ENCODE results near the gene GPSM1. TPM values are rescaled to one million over a fixed set of nuclear protein-coding genes. Genes with fewer than 3 reads are reported as not detected.
"Not testable (repeated sequence)": the region's sequence is repeated elsewhere in the genome, so short reads cannot be mapped to it uniquely, and the experiment has no call there.

Gene GPSM1
- total RNA-seq, 1 experiment from 2014 or later: 6.6 TPM

DNA sequence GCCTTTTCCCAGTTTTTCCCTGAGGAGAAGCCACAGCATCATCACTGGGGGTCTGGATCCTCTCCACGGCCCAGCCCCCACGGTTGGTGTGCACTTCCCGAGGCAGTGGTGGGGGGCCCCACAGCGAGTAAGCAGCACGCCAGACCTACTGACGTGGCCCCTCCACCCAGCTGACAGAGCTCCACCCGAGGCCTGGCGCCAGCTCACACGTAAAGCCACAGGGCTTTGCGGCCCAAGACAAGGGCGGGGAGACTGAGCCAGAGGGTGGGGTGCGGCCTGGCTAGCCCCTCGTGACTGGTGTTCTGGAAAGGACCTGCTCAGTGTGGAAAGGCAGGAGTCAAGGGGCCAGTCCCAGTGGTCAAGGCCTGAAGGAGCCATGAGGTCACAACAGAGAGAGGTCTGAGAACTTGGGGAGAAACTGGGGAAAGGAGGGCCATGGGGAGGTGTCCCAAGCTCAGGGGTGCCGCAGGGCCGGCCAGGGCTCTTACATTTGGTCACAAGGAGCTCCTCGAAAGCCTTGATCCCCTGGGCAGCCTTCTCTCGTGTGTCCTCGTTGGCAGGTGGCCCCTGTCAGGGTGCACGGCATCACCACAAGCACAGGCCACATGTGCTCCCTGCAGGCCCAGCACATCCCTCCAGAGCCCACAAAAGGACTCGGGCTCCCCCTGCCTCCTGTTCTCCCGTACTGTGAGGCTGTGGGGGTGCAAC lies 67.1 kb downstream of the GPSM1 start:
- DNase-seq (ENCODE audit: low read depth): no peak

DNA sequence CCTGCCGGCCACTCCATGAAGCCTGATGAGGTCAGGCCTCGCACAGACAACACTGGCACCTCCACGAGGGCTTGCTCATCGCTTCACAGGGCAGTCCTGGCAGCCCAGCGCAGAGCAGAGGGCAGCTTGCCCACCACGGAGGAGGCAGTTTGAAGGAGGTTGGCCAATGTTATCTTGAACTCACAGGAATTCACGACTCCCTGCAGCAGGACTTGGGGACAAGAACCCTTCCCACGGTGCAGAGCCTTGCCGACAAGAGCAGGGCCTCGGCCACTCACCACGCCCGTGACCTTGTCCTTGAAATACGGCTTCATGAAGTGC lies 67.6 kb downstream of the GPSM1 start:
- no peak for DNase-seq (ENCODE audit: low read depth)

DNA sequence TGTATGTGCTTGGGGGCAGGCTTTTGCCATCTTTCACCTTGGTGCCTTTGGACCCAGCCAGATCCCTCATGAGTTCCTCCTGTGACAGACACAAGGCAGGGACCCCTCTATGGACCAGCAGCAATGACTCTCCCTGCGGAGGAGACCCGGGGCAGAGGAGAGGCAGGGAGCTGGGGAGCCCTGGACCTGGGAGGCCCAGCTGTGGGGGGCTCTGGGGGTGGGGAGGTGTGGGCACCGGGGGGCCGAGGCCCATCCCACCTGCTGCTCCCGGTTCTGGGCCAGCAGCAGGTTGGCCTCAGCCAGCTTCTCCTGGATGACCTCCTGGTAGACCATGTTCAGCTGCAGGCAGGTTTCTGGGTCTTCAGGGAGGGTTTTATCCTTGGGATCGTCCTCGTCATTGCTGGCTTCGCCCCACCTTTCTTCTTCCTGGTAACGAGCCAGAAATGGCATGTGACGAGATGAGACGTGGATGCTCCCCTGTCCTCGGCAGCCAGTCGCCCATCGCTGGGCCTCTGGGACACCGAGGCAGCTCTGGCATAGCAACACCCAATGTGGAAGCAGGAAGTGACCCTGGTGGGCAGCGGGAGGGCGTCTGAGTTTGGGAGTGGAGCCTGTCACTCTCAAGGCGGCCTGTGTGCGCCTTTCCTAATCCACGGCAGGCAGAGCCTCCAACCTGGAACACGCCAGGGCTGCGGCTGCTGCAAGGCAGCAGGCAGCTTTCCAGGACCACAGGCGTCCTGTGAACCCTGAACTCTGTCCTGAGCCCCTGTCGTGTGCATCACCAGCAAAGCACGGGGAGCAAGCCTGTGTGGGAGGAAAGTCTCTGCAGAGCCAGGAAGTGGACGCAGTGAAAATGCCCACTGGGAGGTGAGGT lies 68.2 kb downstream of the GPSM1 start:
- DNase-seq (ENCODE audit: low read depth): no peak

DNA sequence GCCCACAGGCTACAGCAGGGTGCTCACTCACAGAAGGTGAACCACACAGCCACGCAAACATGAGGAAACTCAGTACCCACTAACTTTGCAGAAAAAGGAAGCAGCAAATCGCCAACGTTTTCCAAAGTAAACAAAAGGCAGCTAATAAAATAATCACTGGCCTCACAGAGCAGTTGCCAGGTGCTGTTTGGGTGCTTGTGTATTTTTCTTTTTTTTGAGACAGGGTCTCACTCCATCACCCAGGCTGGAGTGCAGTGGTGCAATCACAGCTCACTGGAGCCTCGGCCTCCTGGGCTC lies 68.8 kb downstream of the GPSM1 start:
- no peak for DNase-seq (ENCODE audit: low read depth)

DNA sequence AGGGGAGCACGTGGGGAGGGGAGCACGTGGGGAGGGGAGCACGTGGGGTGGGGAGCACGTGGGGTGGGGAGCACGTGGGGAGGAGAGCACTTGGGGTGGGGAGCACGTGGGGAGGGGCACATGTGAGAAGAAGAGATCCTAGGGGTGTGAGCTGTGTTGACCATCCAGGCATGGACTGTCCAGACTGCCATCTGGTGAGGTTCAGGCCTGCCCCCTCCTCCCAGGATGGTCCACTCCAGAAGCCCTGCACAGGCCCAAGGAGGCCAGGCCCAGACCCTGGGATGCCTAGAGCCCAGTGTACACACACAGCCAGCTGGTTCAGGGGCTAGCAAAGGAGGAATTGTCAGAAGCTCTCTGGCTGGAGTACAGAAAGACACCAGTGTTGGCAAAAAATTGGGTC lies 70.3 kb downstream of the GPSM1 start:
- DNase-seq (ENCODE audit: low read depth): no peak

DNA sequence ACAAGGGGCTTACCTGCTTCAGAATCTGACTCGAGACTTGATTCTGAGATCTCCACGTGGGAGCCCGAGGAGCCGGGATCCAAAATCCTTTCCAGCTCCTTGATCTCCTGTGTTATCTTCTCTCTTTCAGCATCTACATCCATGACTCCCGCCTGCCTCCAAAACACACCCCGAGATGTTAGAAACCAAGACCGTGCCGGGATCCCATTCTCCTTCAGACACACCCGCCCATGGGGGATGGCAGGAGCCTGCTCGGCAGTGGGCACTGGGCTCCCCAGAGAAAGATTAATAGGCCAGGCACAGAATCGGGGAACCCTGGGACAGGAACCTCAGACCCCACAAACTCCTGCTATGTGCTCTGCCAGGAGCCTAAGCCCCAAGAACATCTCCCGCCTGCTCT lies 70.9 kb downstream of the GPSM1 start:
- no peak for DNase-seq (ENCODE audit: low read depth)

DNA sequence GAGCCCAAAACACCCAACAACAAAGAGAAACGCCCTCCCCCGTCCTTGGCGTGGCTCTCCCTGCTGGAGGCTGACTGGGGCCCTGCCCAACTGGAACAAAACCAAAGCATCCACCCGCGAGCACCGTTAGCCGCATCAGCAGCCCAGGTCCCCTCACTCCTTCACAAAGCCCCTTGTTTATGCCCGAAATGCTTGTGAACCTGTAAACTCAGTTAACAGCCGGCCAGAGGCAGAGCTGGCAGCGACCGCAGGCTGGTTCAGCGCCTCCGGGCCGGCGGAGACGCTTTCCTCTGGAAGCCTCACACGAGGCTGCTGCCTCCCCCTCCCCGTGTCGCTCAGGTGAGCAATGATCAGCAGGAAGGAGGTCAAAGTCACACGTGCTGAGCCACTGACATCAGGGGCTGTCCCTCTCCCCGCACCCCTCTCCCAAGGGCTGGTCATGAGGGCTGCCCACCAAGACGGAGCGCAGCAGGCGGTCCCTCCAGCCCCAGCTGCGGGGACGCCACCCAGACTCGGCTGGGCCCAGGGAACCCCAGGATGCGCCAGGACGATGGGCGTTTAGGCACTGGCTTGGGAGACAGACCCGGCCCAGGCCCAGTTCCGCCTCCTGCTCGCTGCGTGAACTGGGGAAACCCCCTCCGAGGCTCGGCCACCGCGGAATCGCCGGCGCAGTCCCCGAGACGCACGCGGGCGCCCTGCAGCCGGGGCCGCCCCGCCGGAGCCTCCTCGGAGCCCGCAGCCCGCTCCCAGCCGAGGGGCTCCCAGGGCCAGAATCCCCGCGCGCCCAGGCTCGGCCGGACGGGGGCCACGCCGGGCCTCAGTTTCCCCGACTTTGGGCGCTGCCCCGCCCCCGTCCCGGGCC lies 72.1 kb downstream of the GPSM1 start:
- no peak for DNase-seq (ENCODE audit: low read depth)

DNA sequence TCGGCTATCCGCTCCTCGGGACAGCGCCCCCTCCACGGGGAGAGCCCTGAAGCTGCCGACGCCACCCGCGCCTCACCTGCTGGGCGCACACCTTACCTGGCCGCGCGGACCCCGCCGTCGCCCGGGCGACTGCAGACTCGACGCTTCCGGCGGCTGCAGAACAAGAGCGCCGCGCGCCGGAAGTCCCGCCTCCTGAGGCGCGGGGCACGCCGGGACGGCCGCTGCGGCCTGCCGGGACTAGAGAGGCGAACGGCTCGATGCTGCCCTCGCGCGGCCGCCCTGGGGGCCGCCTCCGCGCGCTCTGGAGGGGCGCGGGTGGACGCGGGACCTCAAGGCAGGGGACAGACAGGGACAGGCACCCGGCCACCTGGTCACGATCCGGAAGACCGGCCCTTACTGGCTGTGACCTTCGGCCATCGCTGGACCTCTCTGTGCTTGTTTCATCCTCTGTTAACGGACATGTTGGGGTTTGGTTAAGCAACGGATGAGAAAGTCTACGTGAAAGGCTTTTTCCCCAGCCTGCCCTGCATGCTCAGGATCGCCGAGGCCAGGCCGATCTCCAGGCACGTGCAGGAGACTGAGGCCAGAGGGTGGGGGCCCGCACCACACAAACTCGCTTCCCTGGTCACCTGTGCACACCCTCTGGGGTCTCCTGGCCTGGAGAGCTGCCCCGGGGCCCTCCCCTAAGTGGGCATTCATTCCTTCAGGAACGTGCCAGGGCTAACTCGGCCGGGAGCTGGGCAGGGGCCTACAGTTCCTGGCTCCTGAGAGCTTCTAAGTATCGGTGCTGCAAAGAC lies 72.9 kb downstream of the GPSM1 start, which contains the start of gene SNAPC4:
SNAPC4 (minus strand) TSS at position 133 of the 797 bp plus-strand sequence. CDS start 1,742 bp downstream, outside the sequence.
- DNase-seq (ENCODE audit: low read depth): peak; percentile 79

DNA sequence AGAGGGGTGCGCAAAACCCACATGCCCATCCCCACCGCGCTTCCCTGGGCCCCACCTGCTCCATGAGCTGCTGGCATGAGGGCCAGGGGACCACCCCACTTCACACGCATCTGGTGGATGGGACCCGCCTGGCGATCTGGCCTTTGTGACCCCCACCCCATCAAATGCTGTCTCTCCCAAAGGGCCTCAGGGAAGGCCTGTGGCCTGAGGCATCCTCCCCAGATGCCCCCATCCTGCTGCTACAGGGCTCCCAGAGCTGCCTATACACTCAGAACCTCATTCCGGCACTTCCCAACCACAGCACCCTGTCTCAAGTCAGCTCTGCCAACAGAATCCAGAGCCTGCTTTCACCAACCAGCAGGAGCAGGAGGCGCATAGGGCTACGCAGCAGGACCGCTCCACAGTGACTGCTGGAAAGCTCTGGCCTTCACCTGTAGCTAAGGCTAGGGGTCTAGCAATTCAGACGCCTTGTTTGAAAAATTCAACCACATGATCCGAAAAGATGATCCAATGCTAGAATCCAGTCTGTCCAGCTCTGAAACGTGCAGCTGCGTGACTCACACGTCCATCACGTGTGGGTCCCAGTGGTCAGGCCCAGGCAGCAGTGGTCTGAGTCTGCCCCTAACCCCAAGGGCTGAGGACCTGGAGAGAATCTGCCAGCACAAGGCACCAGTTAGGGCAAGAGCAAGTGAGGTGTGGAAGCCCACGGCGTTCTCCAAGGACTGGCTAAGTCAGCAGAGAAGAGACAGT lies 74.0 kb downstream of the GPSM1 start:
- DNase-seq (ENCODE audit: low read depth): peak; percentile 14

DNA sequence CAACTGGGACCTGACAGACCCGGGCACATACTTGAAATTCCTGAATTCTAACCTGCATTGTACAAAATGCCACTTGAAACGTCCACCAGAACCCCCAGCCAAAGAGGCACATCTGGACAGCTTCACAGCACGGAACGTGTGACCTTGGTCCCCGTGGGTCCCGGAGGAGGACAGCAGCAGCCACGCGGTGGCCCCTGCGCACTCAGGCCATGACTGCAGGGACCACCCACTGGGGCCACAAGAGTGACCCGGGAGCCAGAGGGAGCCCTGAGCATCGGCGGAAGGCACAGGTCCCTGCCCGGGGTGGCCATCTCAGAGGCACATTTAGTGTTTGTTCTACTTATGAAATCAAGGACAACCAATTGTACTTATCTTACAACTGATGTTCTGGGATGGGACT lies 74.7 kb downstream of the GPSM1 start:
- DNase-seq (ENCODE audit: low read depth): no peak

DNA sequence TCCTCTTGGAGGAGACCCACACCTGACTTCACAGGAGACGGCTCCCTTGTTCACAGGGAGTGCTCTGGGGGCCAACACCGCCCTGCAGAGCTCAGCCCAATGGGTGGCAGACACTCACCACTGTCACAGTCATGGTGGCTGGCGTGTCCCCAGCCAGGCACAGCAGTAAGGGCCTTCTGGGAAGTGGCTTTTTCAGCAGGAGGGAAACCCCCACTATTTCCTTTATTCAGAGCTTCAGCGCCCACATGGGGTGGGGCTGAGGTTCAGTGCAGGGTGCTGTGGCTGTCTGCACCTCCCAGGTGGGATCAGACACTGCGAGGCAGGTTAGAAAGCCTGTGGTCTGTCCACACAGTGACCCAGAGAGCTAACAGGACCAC lies 76.2 kb downstream of the GPSM1 start:
- no peak for DNase-seq (ENCODE audit: low read depth)

DNA sequence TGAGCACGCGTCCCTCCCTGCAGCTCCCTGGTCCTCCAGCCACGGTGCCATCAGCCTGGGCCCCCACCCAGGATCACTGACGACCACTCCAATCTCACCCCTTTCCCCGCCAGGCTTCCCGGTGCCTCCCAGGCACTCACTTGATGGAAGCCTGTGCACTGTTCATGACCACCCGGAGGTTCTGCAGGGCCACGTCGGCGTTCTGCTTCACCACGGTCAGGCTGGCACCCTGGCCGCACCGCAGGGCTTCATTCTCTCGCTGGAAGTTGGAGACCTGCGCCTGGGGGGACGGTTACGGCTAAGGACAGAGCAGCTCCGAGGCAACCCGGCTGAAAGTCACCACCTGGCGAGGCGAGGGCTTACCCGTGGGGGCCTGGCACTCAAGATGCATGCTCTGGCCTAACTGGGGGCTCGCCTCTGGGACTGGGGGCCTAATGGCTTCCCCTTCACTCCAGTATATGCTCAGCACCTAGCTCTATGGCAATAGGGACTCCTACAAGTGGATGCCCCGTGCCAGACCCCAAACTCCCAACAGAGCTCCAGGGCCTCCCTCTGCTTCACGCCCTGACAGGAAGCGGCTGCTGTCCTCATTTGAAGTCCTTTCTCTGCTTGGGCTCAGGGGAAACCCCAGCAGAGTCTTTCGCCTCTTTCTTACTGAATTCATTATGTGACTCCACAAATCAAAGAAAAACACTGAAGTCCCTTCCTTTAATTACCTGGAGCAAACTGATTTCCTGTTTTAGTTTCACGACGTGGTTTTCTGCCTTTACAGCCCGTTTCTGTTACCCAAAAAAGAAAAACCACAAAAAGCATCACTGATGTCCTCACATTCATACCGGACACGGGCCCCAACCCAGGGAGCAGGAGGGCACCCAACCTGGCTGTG lies 76.8 kb downstream of the GPSM1 start:
- DNase-seq (ENCODE audit: low read depth): no peak

DNA sequence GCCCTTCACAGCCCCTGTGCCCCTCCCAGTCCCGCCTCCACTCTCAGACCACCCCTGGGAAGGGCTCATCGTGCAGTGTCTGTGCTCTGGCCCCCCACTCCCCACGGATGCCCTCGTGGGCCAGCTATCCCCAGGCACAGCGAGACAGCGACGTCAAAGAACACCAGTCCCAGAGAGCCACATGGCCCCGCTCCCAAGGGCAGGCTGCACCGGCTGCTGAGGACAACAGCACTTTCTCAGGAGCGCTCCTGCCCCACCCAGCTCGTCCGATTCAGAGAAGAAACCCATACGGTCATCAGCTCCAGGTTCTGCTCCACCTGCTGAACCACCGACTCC lies 77.4 kb downstream of the GPSM1 start:
- no peak for DNase-seq (ENCODE audit: low read depth)

DNA sequence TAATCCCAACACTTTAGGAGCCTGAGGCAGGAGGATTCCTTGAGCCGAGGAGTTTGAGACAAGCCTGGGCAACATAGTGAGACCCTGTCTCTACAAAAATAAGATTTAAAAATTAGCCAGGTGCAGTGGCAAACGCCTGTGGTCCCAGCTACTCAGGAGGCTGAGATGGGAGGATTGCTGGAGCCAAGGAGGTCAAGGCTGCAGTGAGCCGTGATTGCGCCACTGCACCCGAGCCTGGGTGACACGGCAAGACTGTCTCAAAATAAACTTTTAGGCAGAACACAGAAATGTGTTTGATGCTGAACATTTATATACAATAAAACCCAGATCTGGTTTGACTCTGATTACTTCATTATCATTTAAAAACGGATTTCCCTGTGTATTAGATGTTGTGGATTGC lies 78.1 kb downstream of the GPSM1 start:
- no peak for DNase-seq (ENCODE audit: low read depth)

DNA sequence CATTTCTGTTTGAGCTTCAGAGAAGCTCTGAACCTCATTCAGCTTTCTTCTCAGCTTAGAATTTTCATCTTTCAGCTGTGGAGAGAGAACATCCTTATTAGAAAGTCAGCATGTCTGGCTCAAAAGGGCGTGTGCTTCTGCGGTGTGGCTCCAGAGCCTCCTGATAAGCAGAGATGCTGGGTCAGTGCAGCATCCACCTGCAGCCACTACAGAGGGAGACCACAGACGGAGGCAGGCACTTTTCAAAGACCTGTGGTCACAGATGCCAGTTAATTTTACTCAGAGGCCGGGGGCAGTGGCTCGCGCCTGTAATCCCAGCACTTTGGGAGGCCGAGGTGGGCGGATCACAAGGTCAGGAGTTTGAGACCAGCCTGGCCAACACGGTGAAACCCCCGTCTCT lies 78.6 kb downstream of the GPSM1 start:
- not testable (repeated sequence) for DNase-seq (ENCODE audit: low read depth)

DNA sequence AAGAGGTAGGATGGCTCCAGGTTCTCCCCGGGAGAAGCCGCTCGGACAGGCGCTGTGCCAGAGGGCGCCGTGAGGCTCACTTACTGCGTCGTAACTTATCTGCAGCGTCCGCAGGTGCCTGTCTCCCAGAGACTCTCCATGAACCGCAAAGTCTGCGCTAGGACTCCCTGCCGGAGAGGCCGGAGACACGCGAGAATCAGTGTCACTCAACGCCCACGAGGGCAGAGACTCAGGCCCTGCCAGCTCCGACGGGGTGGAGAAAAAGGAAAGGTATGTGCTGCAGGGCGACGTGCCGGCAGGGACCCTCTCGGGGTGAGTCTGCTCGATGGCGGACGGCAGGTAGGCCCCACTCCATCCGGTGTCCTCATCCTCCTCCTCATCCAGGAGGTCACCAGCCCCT lies 79.7 kb downstream of the GPSM1 start:
- DNase-seq (ENCODE audit: low read depth): not testable (repeated sequence)

DNA sequence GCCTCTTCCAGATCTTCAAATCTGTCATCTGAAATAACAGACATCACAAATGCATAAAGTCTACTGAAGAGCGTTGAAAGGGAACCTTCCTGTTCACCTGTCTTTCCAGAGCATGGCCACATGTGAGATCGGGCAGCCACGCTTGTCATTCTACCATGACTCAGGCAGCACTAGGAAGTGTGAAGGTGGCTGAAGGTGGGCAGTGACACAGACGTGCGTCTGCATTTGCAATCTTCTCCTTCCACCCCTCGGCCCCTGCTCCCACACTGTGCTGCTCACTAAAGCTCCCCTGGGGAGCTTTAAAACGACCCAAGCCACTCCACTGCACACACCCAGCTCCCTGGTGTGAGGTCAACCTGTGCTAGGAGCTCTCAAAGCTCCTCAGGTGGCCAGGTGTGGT lies 80.6 kb downstream of the GPSM1 start:
- no peak for DNase-seq (ENCODE audit: low read depth)

Measured in RPMI7951 (cell line).